ENCODE data around the gene CALM3.

DNA sequence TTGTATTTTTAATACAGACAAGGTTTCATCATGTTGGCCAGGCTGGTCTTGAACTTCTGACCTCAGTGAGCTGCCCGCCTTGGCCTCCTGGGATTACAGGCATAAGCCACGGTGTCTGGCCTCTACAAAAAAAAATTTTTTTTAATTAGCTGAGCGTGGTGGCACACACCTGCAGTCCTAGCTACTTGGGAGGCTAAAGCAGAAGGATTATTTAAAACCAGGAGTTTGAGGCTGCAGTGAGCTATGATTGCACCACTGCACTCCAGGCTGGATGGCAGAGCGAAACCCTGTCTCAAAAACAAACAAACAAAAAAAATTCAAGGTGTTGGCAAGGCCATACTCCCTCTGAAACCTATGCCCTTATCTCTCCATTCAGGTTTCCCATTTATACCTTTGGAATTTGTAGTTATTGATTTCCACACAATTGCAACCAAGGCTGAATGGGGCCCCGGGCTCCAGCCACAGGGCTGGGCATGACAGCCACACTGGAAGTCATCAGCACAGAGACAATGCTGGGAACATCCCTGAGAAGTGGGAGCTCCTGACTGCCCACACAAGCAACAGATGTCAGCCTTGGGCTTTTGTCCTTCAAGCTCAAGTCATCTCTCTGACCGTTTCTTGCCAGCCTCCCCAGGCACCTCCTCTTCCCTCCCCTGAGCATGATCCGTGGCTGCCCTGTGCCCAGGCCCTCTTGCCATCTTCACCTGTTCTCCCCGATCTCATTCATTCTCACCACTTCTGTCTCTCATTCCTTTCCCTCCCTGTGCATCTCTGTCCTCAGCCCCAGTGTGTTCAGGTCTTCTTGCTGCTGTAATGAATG lies 27.2 kb upstream of the CALM3 start:
- TF ChIP-seq, protein P1, sequence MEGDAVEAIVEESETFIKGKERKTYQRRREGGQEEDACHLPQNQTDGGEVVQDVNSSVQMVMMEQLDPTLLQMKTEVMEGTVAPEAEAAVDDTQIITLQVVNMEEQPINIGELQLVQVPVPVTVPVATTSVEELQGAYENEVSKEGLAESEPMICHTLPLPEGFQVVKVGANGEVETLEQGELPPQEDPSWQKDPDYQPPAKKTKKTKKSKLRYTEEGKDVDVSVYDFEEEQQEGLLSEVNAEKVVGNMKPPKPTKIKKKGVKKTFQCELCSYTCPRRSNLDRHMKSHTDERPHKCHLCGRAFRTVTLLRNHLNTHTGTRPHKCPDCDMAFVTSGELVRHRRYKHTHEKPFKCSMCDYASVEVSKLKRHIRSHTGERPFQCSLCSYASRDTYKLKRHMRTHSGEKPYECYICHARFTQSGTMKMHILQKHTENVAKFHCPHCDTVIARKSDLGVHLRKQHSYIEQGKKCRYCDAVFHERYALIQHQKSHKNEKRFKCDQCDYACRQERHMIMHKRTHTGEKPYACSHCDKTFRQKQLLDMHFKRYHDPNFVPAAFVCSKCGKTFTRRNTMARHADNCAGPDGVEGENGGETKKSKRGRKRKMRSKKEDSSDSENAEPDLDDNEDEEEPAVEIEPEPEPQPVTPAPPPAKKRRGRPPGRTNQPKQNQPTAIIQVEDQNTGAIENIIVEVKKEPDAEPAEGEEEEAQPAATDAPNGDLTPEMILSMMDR (conservative IDR thresholded peaks at IDR 0.05; ENCODE audit: low read depth, low read length), result no peak
- TF ChIP-seq MAFK (IDR thresholded peaks at IDR 0.05; ENCODE audit: low read depth, low read length) (no peak), POLR2A (IDR thresholded peaks at IDR 0.05; ENCODE audit: low read depth, low read length) (no peak), RFX5 (IDR thresholded peaks at IDR 0.05; ENCODE audit: low read depth, low read length) (no peak), CEBPB (IDR thresholded peaks at IDR 0.05; ENCODE audit: low read depth, low read length) (no peak), RAD21 (IDR thresholded peaks at IDR 0.05; ENCODE audit: low read length) (no peak), MAZ (IDR thresholded peaks at IDR 0.05; ENCODE audit: borderline replicate concordance, low read depth, low read length) (no peak), SMC3 (IDR thresholded peaks at IDR 0.05; ENCODE audit: low read depth, low read length) (no peak), CHD1 (IDR thresholded peaks at IDR 0.05; ENCODE audit: low read depth, low read length) (no peak), BHLHE40 (IDR thresholded peaks at IDR 0.05; ENCODE audit: low read depth, low read length) (no peak)
- TF ChIP-seq, protein P2, sequence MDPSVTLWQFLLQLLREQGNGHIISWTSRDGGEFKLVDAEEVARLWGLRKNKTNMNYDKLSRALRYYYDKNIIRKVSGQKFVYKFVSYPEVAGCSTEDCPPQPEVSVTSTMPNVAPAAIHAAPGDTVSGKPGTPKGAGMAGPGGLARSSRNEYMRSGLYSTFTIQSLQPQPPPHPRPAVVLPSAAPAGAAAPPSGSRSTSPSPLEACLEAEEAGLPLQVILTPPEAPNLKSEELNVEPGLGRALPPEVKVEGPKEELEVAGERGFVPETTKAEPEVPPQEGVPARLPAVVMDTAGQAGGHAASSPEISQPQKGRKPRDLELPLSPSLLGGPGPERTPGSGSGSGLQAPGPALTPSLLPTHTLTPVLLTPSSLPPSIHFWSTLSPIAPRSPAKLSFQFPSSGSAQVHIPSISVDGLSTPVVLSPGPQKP (IDR thresholded peaks at IDR 0.05; ENCODE audit: borderline replicate concordance, low read depth, low read length), result no peak
- TF ChIP-seq, protein P3, sequence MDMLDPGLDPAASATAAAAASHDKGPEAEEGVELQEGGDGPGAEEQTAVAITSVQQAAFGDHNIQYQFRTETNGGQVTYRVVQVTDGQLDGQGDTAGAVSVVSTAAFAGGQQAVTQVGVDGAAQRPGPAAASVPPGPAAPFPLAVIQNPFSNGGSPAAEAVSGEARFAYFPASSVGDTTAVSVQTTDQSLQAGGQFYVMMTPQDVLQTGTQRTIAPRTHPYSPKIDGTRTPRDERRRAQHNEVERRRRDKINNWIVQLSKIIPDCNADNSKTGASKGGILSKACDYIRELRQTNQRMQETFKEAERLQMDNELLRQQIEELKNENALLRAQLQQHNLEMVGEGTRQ (IDR thresholded peaks at IDR 0.05; ENCODE audit: low read depth, low read length), result no peak

Data from IMR-90 (cell line).